Thoracic aorta (tissue), 2 donors: ENCODE results near the gene TNFRSF12A. TPM values are rescaled to one million over a fixed set of nuclear protein-coding genes. Genes with fewer than 3 reads are reported as not detected.

Source experiments
- ATAC-seq: fragments of 150-250 bp; one replicate; pipeline ENCODE4 v1.8.0; 2017; ENCODE audit warnings: low read depth; ENCODE audit not compliant: insufficient number of reproducible peaks, low FRiP score
- DNase-seq: peaks from one replicate; pipeline ENCODE4 v3.0.0-alpha.2; 2020; ENCODE audit warnings: low spot score
- H3K27ac ChIP-seq, 2 donors: fragments of 200-600 bp; sonication (generic); 1 replicate in 1 of 2; 2 replicates in 1 of 2; pipeline ENCODE4 v1.5.1; 2016; ENCODE audit warnings: mild to moderate bottlenecking in 2 of 2, moderate library complexity in 2 of 2
- H3K27me3 ChIP-seq: fragments of 200-600 bp; sonication (generic); replicated peaks from 2 replicates; pipeline ENCODE4 v1.6.0; 2016; ENCODE audit warnings: mild to moderate bottlenecking; ENCODE audit not compliant: insufficient read depth
- H3K36me3 ChIP-seq: fragments of 200-600 bp; sonication (generic); one replicate; pipeline ENCODE4 v1.5.1; 2016
- H3K4me1 ChIP-seq, 2 donors: fragments of 200-600 bp; sonication (generic); 1 replicate in 1 of 2; 2 replicates in 1 of 2; pipeline versions ENCODE4 v1.5.1 to v1.6.0; 2016; ENCODE audit warnings: low read depth in 2 of 2, mild to moderate bottlenecking in 1 of 2; ENCODE audit not compliant: control insufficient read depth in 1 of 2
- H3K4me3 ChIP-seq: fragments of 200-600 bp; sonication (generic); 2 replicates; pipeline ENCODE4 v1.5.1; 2016; ENCODE audit warnings: mild to moderate bottlenecking
- H3K9me3 ChIP-seq: fragments of 200-600 bp; sonication (generic); 2 replicates; pipeline ENCODE4 v1.5.1; 2016
- total RNA-seq, 2 donors: library from RNA; depleted of rRNA; stranded (reverse); fragments of >200 nt; gene quantifications; one replicate each; pipeline versions ENCODE4 v1.1.0 to v1.2.3, GENCODE V29; 2016
- TF ChIP-seq, protein P1 (sequence below): fragments of 200-600 bp; sonication (generic); IDR thresholded peaks from one replicate; pipeline ENCODE4 v1.5.1; 2019; ENCODE audit warnings: antibody characterized with exemption

The TNFRSF12A gene
- total RNA-seq, 2 donors from 2014 or later, result 274 to 461 TPM

DNA sequence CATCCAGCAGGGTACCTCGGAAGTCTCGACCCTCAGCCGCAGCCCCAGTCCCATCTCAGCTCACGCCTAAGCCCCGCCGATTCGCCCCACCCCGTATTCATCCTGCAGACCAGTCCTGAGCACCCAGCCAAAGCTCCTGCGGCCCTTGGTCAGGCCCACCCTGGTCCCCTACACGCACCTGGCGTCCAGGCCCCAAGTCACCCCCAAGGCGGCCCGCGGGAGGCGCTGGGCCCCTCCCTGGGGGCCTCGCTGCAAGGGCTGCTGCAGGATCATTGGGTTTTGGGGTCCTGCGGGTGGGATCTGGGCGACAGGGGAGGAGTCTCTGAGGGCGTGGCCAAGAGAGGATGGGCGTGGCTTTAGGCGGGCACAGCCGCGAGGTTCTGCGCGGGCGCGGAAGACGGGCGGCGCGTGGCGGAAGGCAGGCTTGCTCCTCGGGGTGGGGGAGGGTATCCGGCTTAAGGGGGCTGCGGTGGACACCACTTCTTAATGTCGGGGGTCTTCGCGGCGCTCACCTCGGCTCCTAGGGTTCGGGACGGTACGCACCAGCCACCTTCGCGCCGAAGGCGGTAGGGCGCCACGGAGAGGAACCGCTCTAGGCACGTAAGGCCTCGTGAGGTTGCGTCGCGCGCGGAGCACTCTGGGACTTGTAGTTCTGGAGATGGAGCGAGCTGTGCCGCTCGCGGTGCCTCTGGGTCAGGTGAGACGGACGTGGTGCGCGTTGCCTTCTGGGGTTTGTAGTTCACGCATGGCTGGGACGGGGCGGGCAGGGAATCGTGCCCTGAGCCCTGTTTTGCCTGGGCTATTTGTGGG, 3.7 kb downstream of the TNFRSF12A start, which contains the start of the genes HCFC1R1 and THOC6:
Gene HCFC1R1, minus strand, starts transcription at position 274 of the 810 bp plus-strand sequence. Its CDS starts 1 bp downstream, at position 273.
Gene THOC6, plus strand, starts transcription at position 367 of the 810 bp plus-strand sequence. Its CDS starts 292 bp downstream, at position 659.
- Histone ChIP-seq H3K36me3 (peaks cover 12% of the 10 kb centered on the region), H3K9me3 (no peaks in the 10 kb centered on the region), H3K27ac (peak within 1 kb of the TSS; percentile 94 to 100), H3K4me3 (peak within 1 kb of the TSS; percentile 98), H3K27me3 (no peaks in the 10 kb centered on the region), H3K4me1 (peaks cover 0 to 39% of the 10 kb centered on the region in 2 donors)
- TF ChIP-seq, protein P1, sequence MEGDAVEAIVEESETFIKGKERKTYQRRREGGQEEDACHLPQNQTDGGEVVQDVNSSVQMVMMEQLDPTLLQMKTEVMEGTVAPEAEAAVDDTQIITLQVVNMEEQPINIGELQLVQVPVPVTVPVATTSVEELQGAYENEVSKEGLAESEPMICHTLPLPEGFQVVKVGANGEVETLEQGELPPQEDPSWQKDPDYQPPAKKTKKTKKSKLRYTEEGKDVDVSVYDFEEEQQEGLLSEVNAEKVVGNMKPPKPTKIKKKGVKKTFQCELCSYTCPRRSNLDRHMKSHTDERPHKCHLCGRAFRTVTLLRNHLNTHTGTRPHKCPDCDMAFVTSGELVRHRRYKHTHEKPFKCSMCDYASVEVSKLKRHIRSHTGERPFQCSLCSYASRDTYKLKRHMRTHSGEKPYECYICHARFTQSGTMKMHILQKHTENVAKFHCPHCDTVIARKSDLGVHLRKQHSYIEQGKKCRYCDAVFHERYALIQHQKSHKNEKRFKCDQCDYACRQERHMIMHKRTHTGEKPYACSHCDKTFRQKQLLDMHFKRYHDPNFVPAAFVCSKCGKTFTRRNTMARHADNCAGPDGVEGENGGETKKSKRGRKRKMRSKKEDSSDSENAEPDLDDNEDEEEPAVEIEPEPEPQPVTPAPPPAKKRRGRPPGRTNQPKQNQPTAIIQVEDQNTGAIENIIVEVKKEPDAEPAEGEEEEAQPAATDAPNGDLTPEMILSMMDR, result no peak
- ATAC-seq (peak; percentile 32), DNase-seq (peak; percentile 92)

GRCh38 chr16:3025032-3026002, 5.1 kb downstream of the TNFRSF12A start:
- no peaks in the 10 kb centered on the region for H3K9me3 ChIP-seq
- H3K27me3 ChIP-seq, result peaks cover 4% of the 10 kb centered on the region
- no peak for DNase-seq
- H3K4me3 ChIP-seq, result no peak overlapping the region
- peaks cover 0 to 46% of the 10 kb centered on the region in 2 donors for H3K4me1 ChIP-seq
- ATAC-seq, result no peak
- H3K36me3 ChIP-seq, result peaks cover 12% of the 10 kb centered on the region
- TF ChIP-seq, protein P1, result no peak
- no peak overlapping the region for H3K27ac ChIP-seq

DNA sequence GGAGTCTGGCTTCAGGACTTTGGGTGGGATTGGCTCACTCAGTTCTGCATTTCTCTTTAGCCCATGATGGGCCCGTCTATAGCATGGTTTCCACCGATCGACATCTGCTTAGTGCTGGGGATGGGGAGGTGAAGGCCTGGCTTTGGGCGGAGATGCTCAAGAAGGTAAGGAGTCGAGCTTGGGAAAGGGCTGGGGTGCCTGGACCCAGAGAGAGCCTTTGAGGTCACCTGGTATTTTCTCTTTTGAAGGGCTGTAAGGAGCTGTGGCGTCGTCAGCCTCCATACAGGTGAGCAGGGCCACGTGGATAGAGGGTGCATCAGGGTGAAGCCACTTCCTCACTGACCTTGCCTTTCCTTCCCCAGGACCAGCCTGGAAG, 5.8 kb downstream of the TNFRSF12A start:
- Histone ChIP-seq H3K36me3 (peaks cover 12% of the 10 kb centered on the region), H3K27ac (no peak overlapping the region), H3K4me3 (no peak overlapping the region), H3K9me3 (no peaks in the 10 kb centered on the region), H3K27me3 (peaks cover 4% of the 10 kb centered on the region), H3K4me1 (peaks cover 0 to 46% of the 10 kb centered on the region in 2 donors)
- ATAC-seq, result no peak
- TF ChIP-seq, protein P1, result no peak
- DNase-seq, result no peak

DNA sequence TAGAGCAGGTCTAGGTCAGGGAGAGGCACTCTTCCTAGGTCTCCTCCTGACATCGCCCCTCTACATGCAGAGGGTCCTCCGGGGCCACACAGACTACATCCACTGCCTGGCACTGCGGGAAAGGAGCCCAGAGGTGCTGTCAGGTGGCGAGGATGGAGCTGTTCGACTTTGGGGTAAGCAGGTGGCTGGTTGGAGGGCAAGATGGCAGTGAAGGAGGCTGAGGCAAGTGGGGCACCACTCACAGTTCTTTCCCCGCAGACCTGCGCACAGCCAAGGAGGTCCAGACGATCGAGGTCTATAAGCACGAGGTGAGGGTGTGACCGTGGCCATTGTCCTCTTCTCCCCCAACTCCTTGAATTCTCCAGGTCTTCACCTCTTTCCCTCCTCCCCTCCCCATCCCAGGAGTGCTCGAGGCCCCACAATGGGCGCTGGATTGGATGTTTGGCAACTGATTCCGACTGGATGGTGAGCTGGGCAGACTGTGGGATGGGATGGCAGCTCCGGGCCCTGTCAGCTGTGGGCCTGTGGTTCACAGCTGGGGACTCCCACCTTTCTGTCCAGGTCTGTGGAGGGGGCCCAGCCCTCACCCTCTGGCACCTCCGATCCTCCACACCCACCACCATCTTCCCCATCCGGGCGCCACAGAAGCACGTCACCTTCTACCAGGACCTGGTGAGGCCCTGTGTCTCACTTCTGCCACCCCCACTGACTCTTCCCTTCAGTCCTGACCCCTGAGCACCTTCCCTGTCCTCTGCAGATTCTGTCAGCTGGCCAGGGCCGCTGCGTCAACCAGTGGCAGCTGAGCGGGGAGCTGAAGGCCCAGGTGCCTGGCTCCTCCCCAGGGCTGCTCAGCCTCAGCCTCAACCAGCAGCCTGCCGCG, 6.7 kb downstream of the TNFRSF12A start:
- no peak overlapping the region for H3K27ac ChIP-seq
- TF ChIP-seq, protein P1, result no peak
- H3K9me3 ChIP-seq, result no peaks in the 10 kb centered on the region
- H3K36me3 ChIP-seq, result peaks cover 12% of the 10 kb centered on the region
- H3K4me3 ChIP-seq, result no peak overlapping the region
- peaks cover 4% of the 10 kb centered on the region for H3K27me3 ChIP-seq
- DNase-seq (no peak), ATAC-seq (no peak)
- peaks cover 0 to 38% of the 10 kb centered on the region in 2 donors for H3K4me1 ChIP-seq
